Urothelium cell line (cell line): Measurements from ENCODE around the gene AMZ1.
"Not testable (repeated sequence)": the region's sequence is repeated elsewhere in the genome, so short reads cannot be mapped to it uniquely, and the experiment has no call there.

ENCODE experiments used
- DNase-seq: peaks from one replicate; pipeline ENCODE4 v3.0.0; 2011; ENCODE audit warnings: low spot score, mixed read lengths
- FAIRE-seq: peaks from 2 replicates; lab custom pipeline; 2011; peaks lifted over from hg19 to GRCh38; lab: Jason Lieb, UNC

AMZ1 gene

GRCh38 chr7:2724453-2725177 is 36.6 kb downstream of the AMZ1 start:
- no peak for DNase-seq
- peak; percentile 95 for FAIRE-seq

- FAIRE-seq (peak; percentile 53), DNase-seq (no peak)
Observed at GRCh38 chr7:2725178-2726105, 37.4 kb downstream of the AMZ1 start.

- FAIRE-seq (peak; percentile 93), DNase-seq (no peak)
Observed at GRCh38 chr7:2726316-2727018, 38.5 kb downstream of the AMZ1 start.

- FAIRE-seq, result peak; percentile 86
- DNase-seq, result not testable (repeated sequence)
Observed at GRCh38 chr7:2727206-2727605, 39.2 kb downstream of the AMZ1 start.

- DNase-seq, result no peak
- FAIRE-seq, result no peak
Observed at GRCh38 chr7:2728316-2729030, 40.5 kb downstream of the AMZ1 start.

GRCh38 chr7:2729031-2729892 is 41.3 kb downstream of the AMZ1 start:
- DNase-seq (no peak), FAIRE-seq (no peak)

- DNase-seq (no peak), FAIRE-seq (peak; percentile 83)
Observed at GRCh38 chr7:2729893-2730716, 42.1 kb downstream of the AMZ1 start.

- peak; percentile 44 for FAIRE-seq
- DNase-seq, result no peak
Observed at GRCh38 chr7:2730846-2731770, 43.1 kb downstream of the AMZ1 start.

- FAIRE-seq, result no peak
- DNase-seq, result no peak
Observed at GRCh38 chr7:2732388-2732787, 44.4 kb downstream of the AMZ1 start.

- peak; percentile 87 for FAIRE-seq
- DNase-seq, result no peak
Observed at GRCh38 chr7:2732959-2733584, 45.1 kb downstream of the AMZ1 start.

GRCh38 chr7:2734084-2734686 is 46.2 kb downstream of the AMZ1 start:
- peak; percentile 17 for FAIRE-seq
- DNase-seq, result no peak

- DNase-seq (no peak), FAIRE-seq (peak; percentile 50)
Observed at GRCh38 chr7:2734751-2735571, 47.0 kb downstream of the AMZ1 start.

GRCh38 chr7:2735744-2736143 is 47.7 kb downstream of the AMZ1 start:
- FAIRE-seq (no peak), DNase-seq (no peak)

- FAIRE-seq, result no peak
- no peak for DNase-seq
Observed at GRCh38 chr7:2736411-2736914, 48.5 kb downstream of the AMZ1 start.

- DNase-seq, result not testable (repeated sequence)
- FAIRE-seq, result peak; percentile 68
Observed at GRCh38 chr7:2737005-2737743, 49.2 kb downstream of the AMZ1 start.
